Measurements from ENCODE around the gene TH.

DNA sequence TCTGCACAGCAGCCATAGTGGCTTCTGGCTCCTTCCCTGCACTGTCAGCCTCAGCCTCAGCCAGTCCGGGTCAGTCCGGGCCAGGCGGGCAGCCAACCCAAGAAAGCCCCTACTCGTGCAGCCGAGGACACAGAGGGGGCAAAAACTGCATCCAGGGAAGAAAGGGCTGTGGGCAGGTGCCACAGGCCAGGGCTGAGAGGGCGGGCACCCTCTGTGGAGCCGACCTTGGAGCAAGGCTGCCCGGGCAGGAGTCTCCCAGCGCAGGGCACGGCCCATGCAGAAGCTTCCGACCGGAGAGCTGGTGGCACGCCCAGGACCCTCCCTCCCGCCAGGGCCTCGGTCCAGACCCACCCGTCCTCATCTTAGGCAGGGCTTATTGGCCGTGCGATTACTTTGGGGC, 10.5 kb upstream of the TH start:
- TF ChIP-seq, protein P1, sequence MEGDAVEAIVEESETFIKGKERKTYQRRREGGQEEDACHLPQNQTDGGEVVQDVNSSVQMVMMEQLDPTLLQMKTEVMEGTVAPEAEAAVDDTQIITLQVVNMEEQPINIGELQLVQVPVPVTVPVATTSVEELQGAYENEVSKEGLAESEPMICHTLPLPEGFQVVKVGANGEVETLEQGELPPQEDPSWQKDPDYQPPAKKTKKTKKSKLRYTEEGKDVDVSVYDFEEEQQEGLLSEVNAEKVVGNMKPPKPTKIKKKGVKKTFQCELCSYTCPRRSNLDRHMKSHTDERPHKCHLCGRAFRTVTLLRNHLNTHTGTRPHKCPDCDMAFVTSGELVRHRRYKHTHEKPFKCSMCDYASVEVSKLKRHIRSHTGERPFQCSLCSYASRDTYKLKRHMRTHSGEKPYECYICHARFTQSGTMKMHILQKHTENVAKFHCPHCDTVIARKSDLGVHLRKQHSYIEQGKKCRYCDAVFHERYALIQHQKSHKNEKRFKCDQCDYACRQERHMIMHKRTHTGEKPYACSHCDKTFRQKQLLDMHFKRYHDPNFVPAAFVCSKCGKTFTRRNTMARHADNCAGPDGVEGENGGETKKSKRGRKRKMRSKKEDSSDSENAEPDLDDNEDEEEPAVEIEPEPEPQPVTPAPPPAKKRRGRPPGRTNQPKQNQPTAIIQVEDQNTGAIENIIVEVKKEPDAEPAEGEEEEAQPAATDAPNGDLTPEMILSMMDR (IDR thresholded peaks at IDR 0.05), result no peak
- no peak for TF ChIP-seq RCOR1 (IDR thresholded peaks at IDR 0.05; ENCODE audit: low read length)
- TF ChIP-seq, protein P2, sequence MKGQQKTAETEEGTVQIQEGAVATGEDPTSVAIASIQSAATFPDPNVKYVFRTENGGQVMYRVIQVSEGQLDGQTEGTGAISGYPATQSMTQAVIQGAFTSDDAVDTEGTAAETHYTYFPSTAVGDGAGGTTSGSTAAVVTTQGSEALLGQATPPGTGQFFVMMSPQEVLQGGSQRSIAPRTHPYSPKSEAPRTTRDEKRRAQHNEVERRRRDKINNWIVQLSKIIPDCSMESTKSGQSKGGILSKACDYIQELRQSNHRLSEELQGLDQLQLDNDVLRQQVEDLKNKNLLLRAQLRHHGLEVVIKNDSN (IDR thresholded peaks at IDR 0.05; ENCODE audit: borderline replicate concordance, low read depth), result no peak
